ENCODE data around the gene NCOR2. TPM values are rescaled to one million over a fixed set of nuclear protein-coding genes. Genes with fewer than 3 reads are reported as not detected.

Gene NCOR2
- total RNA-seq, 1 donor from 2014 or later, result 336 TPM

DNA sequence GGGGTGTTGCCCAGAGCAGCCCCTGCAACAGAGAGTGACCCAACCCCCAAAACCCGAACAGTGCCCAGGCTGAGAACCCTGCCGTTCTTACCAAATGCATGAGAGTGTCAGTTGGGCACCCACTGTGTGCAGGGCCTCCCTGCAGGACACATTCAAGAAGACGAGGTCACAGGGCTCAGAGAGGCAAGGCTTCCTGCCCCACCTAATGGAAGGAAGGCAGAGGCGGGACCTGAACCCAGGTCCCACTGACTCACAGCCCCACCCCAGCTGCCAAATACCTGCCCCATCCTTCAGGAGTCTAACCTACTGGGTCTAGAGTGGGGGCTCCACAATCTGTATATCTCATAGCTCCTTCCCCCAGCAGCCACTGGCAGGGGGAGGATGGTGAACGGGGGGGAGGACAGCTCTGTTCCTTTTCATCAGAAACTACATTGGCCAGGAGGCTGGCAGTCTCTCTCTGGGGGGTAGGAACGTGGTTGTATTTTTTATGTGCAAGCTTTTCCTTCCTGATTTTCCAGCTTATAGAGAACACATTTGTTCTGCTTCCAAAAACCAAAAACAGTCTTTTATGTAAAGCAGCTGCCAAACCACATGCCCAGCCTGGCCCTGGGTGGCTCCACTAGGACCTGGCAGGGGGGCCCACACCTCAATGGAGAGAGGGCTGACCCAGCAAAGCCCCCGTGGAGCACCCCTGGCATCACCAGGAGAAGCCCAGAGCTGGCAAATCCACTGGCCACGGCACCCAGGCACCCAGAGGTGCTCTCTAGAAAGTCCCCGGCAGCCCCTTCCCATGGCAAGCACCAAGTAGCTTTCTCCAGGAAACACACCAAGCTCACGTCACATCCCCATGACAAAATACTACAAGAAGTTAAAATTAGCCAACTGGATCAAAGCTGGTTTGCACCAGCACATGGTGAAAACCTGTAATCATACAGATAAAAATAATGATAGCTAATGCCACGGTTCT is 17.0 kb downstream of the NCOR2 start:
- DNase-seq (ENCODE audit: low spot score in 2 of 2, unreplicated experiment in 2 of 2), result no peak
- peaks cover 46% of the 10 kb centered on the region for H3K4me1 Mint-ChIP-seq
- TF ChIP-seq, protein P1, sequence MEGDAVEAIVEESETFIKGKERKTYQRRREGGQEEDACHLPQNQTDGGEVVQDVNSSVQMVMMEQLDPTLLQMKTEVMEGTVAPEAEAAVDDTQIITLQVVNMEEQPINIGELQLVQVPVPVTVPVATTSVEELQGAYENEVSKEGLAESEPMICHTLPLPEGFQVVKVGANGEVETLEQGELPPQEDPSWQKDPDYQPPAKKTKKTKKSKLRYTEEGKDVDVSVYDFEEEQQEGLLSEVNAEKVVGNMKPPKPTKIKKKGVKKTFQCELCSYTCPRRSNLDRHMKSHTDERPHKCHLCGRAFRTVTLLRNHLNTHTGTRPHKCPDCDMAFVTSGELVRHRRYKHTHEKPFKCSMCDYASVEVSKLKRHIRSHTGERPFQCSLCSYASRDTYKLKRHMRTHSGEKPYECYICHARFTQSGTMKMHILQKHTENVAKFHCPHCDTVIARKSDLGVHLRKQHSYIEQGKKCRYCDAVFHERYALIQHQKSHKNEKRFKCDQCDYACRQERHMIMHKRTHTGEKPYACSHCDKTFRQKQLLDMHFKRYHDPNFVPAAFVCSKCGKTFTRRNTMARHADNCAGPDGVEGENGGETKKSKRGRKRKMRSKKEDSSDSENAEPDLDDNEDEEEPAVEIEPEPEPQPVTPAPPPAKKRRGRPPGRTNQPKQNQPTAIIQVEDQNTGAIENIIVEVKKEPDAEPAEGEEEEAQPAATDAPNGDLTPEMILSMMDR (IDR thresholded peaks at IDR 0.05; ENCODE audit: unreplicated experiment), result no peak
- H3K27me3 Mint-ChIP-seq (ENCODE audit: low read depth), result no peaks in the 10 kb centered on the region
- H3K4me3 Mint-ChIP-seq, result no peak overlapping the region
- no peaks in the 10 kb centered on the region for H3K9me3 Mint-ChIP-seq
- no peaks in the 10 kb centered on the region for H3K36me3 Mint-ChIP-seq
- H3K27ac Mint-ChIP-seq, result peak overlapping the region; percentile 99

DNA sequence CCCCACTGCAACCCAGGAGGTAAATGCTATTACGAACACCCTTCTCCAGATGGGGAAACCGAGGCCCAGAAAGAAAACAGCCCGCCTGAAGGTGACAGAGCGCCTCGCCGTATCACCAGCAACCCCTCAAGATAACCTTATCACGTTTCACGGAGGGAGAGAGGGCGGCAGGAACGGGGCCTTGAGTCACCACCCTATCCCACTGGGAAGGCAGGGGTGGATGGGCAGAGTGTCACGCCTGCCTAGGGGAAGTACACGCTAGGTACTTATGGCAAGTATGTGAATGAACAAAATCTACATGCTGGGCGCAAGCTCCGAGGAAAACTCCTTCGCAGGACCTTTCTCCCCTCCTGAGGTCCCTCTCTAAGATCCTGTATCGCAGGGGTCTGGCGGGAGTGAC is 17.8 kb downstream of the NCOR2 start:
- Mint-ChIP-seq H3K9me3 (no peaks in the 10 kb centered on the region), H3K27ac (peak overlapping the region; percentile 99), H3K36me3 (no peaks in the 10 kb centered on the region), H3K4me3 (no peak overlapping the region), H3K4me1 (peaks cover 52% of the 10 kb centered on the region), H3K27me3 (ENCODE audit: low read depth) (no peaks in the 10 kb centered on the region)
- DNase-seq (ENCODE audit: low spot score in 2 of 2, unreplicated experiment in 2 of 2), result no peak
- TF ChIP-seq, protein P1 (IDR thresholded peaks at IDR 0.05; ENCODE audit: unreplicated experiment), result no peak

DNA sequence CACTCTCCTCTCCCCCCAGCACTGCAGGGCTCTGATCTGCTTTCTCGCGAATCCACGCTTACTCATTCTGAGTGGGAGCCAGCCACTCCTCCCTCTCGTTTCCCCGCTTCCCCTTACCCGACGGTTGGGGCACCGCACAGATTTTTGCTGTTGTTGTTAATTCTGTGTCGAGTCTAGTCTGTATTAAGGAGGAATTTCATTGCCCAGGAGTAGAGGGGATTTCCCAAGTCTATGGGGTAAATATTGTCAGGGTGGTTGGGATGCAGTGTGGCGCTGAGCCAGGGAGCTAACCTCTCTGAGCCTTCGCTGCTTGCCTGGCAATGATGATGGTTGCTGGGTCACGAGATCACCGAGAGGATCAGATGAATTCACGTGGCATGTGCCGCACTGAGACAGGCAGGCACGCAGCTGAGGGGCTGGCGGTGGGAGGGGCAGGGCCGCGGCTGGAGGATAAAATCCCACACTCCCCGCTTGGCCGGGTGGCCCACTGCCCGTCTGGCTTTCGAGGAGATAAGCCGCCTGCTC is 18.5 kb downstream of the NCOR2 start:
- H3K9me3 Mint-ChIP-seq, result no peaks in the 10 kb centered on the region
- no peaks in the 10 kb centered on the region for H3K27me3 Mint-ChIP-seq (ENCODE audit: low read depth)
- H3K4me1 Mint-ChIP-seq, result peaks cover 59% of the 10 kb centered on the region
- H3K36me3 Mint-ChIP-seq, result no peaks in the 10 kb centered on the region
- no peak for DNase-seq (ENCODE audit: low spot score in 2 of 2, unreplicated experiment in 2 of 2)
- no peak overlapping the region for H3K4me3 Mint-ChIP-seq
- TF ChIP-seq, protein P1 (IDR thresholded peaks at IDR 0.05; ENCODE audit: unreplicated experiment), result no peak
- H3K27ac Mint-ChIP-seq, result peak overlapping the region; percentile 96

DNA sequence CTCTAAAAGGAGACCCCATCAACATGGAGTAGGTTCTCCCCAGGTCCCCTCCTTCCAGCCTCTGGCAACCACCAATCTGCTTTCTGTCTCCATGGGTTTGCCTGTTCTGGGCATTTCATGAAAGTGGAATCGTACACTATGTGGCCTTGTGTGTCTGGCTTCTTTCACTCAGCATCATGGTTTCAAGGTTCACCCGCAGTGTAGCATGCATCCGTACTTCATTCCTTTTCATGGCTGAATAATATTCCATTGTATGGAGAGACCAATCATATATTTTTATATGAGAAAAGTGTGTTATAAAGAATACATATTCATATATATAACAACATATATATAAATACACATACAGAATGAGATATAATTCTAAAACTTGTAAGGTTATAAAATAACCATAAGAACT is 19.8 kb downstream of the NCOR2 start:
- no peak for DNase-seq (ENCODE audit: low spot score in 2 of 2, unreplicated experiment in 2 of 2)
- no peak overlapping the region for H3K27ac Mint-ChIP-seq

DNA sequence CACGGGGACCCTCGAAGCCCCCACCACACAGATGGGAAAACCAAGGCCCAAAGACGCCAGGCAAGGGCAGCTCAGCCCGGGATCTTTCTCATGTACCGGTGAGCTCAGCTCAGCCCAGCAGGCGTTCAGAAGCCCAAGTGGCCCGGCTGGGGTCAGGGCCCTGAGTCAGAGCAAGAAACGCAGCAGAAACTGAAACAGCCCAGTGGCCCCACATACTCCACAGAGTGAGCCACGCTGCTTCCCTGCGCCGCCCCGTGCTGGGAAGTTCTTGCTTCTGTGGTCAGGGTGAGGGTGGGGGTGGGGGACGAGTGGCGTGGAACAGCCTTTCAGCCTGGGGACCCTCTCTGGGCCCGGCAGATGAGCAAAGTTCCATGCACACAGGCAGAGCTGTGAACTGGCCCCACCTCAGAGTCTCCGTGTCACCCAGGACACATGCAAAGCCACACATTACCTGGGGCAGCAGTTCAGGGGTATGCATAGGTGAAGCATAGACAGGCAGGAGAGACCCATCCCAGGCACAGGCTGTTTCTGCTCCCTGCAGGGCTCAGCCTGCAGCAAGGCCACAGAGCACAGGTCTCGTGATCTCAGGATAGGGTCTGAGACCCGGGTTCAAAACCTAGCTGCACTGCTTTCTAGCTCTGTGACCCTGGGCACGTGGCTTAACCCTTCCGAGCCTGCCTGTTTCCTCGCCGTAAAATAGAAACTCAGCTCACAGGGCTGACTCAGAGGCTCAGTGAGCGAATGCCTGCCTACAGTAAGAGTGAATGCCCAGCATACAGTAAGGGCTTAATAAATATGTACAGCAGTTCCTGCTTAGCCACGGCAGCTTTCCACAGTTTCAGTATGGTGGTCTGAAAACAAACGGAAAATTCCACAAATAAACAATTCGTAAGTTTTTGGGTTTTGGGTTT is 21.6 kb downstream of the NCOR2 start:
- H3K27ac Mint-ChIP-seq, result no peak overlapping the region

More for the DNA sequence above, 19.8 kb downstream of the NCOR2 start:
- H3K36me3 Mint-ChIP-seq, result no peaks in the 10 kb centered on the region
- peaks cover 68% of the 10 kb centered on the region for H3K4me1 Mint-ChIP-seq
- H3K9me3 Mint-ChIP-seq, result no peaks in the 10 kb centered on the region
- TF ChIP-seq, protein P1 (IDR thresholded peaks at IDR 0.05; ENCODE audit: unreplicated experiment), result no peak
- no peaks in the 10 kb centered on the region for H3K27me3 Mint-ChIP-seq (ENCODE audit: low read depth)
- H3K4me3 Mint-ChIP-seq, result no peak overlapping the region

More for the DNA sequence above, 21.6 kb downstream of the NCOR2 start:
- Mint-ChIP-seq H3K9me3 (no peaks in the 10 kb centered on the region), H3K36me3 (no peaks in the 10 kb centered on the region), H3K27me3 (ENCODE audit: low read depth) (no peaks in the 10 kb centered on the region), H3K4me3 (no peak overlapping the region), H3K4me1 (peaks cover 53% of the 10 kb centered on the region)
- DNase-seq (ENCODE audit: low spot score in 2 of 2, unreplicated experiment in 2 of 2), result no peak
- TF ChIP-seq, protein P1 (IDR thresholded peaks at IDR 0.05; ENCODE audit: unreplicated experiment), result no peak
